PFSK-1 (cell line): Measurements from ENCODE around the gene CHGA.

Source experiments
- POLR2AphosphoS5 ChIP-seq: IDR thresholded peaks from 2 replicates; pipeline ENCODE4 v1.6.1; 2012; ENCODE audit warnings: low read depth, mild to moderate bottlenecking, control low read depth, low read length, moderate library complexity
- SIN3A ChIP-seq: IDR thresholded peaks from 2 replicates; pipeline ENCODE4 v1.6.1; 2012; ENCODE audit warnings: mild to moderate bottlenecking, low read length, moderate library complexity, borderline replicate concordance; ENCODE audit not compliant: insufficient read depth
- TF ChIP-seq, protein P1 (sequence below), 2 experiments: IDR thresholded peaks; 2 replicates each; pipeline versions ENCODE4 v1.6.1 to v1.8.0; 2011 to 2012; ENCODE audit warnings: low read depth in 2 of 2, low read length in 2 of 2, control low read depth in 1 of 2, inconsistent platforms in 1 of 2, mild to moderate bottlenecking in 1 of 2, moderate library complexity in 1 of 2; ENCODE audit not compliant: insufficient read depth in 1 of 2

DNA sequence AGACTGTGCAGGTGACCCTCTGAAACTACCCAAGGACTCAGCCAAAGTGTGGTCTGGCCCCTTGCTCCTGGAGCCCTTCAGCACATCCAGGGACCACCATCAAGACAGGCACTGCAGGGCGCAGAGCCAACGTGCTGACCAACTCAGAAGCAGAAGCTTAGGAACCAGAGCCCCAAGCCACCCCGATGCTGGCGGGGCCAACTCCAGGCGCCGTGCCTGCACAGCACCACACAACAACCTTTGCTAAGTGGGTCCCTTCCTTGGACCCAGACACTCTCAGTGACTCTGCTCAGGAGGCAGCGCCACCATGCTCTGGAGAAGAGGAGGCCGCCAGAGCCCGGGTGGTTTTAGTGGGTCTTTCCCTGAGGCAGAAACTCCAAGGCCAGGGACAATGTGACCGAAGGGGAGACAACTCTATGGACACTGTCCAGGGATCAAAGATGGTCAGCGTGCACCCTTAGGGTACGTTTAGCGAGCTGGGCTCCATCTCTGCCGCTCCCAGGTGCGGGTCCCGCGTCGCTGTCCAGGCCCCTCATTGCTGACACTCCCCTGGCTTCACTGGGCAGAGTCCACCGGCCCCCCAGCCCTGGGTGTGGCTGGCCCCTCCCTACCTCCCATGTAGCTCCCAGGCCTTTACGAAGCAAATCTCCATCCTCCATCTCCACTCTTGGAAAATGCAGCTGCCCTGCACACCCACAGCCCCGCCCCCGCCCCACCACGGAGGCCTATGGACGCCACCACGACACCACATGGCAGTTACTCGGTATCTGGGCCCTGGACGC is 16.1 kb downstream of the CHGA start:
- TF ChIP-seq SIN3A = no peak
- no peak for TF ChIP-seq POLR2AphosphoS5
- TF ChIP-seq, protein P1, sequence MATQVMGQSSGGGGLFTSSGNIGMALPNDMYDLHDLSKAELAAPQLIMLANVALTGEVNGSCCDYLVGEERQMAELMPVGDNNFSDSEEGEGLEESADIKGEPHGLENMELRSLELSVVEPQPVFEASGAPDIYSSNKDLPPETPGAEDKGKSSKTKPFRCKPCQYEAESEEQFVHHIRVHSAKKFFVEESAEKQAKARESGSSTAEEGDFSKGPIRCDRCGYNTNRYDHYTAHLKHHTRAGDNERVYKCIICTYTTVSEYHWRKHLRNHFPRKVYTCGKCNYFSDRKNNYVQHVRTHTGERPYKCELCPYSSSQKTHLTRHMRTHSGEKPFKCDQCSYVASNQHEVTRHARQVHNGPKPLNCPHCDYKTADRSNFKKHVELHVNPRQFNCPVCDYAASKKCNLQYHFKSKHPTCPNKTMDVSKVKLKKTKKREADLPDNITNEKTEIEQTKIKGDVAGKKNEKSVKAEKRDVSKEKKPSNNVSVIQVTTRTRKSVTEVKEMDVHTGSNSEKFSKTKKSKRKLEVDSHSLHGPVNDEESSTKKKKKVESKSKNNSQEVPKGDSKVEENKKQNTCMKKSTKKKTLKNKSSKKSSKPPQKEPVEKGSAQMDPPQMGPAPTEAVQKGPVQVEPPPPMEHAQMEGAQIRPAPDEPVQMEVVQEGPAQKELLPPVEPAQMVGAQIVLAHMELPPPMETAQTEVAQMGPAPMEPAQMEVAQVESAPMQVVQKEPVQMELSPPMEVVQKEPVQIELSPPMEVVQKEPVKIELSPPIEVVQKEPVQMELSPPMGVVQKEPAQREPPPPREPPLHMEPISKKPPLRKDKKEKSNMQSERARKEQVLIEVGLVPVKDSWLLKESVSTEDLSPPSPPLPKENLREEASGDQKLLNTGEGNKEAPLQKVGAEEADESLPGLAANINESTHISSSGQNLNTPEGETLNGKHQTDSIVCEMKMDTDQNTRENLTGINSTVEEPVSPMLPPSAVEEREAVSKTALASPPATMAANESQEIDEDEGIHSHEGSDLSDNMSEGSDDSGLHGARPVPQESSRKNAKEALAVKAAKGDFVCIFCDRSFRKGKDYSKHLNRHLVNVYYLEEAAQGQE (IDR thresholded peaks at IDR 0.05; ENCODE audit: insufficient read depth in 1 of 2, low read depth in 2 of 2, low read length in 2 of 2) = no peak
